Activated naive CD4-positive, alpha-beta T cell treated with anti-CD3 and anti-CD28 coated beads, Interleukin-2, amount 10 ng/mL, durations not matched to agents 7 days and 5 days (primary cell): ENCODE results near the gene GSG1.

Source experiments
- CTCF ChIA-PET: fragments of 350-600 bp; sonication (Branson Sonifier 250); formaldehyde crosslinking; loops from one replicate; lab custom pipeline; 2021; ENCODE audit warnings: antibody characterized with exemption; lab: Charles Lee
- DNase-seq: peaks from one replicate; pipeline ENCODE4 v3.0.0-alpha.2; 2020
- H3K27ac Mint-ChIP-seq: one replicate; pipeline ENCODE4 v1.8.0; 2021; ENCODE audit warnings: mild to moderate bottlenecking, moderate library complexity, mixed read lengths
- H3K27me3 Mint-ChIP-seq: one replicate; pipeline ENCODE4 v1.8.0; 2021; ENCODE audit warnings: mild to moderate bottlenecking, mixed read lengths
- H3K36me3 Mint-ChIP-seq: one replicate; pipeline ENCODE4 v1.8.0; 2021; ENCODE audit warnings: mixed read lengths
- H3K4me1 Mint-ChIP-seq: one replicate; pipeline ENCODE4 v1.8.0; 2021; ENCODE audit warnings: mixed read lengths
- H3K4me3 Mint-ChIP-seq: one replicate; pipeline ENCODE4 v1.8.0; 2021; ENCODE audit warnings: mild to moderate bottlenecking, moderate library complexity, mixed read lengths
- H3K9me3 Mint-ChIP-seq: one replicate; pipeline ENCODE4 v1.8.0; 2021; ENCODE audit warnings: mixed read lengths

Gene GSG1

DNA sequence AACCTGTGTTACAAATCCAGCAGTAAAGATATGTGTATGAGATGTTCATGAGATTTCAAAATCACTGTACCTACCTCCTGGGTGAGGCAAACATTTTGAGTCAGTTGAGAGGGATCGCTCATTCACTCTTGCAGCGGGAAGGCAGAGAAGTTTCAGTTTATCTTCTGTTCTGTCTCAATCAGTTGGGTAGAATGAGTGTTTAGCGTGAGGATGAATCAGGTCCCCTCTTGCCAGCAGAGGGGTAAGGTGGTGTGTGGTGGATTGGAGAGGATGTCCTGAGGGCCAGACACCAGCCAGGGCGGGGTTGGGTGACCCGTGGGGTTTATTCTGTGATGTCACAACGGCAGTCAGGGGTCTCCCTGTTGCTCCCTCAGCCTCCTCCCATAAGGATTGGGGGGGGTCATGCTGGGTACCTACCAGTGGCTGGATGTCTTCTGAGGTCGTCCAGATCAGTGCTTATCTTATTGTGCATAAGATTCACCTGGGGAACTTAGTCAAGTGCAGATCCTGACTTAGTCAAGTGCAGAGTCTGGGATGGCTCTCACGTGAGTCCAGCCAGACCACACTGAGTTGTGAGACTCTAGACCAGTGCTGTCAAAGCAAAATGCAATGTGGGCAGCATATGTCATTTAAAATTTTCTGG, at the start of gene GSG1:
Gene GSG1, minus strand, starts transcription at position 277 of the 643 bp plus-strand sequence. Its CDS starts 155 bp downstream, at position 122.
- Mint-ChIP-seq H3K27ac (no peak within 1 kb of the TSS), H3K27me3 (peaks cover 28% of the 10 kb centered on the region), H3K9me3 (no peaks in the 10 kb centered on the region), H3K36me3 (no peaks in the 10 kb centered on the region), H3K4me1 (peaks cover 42% of the 10 kb centered on the region), H3K4me3 (no peak within 1 kb of the TSS)
- DNase-seq = no peak
- CTCF ChIA-PET = interaction anchor here (1.2 to 6.0 kb wide), 3 partner anchors 17 to 107 kb away, joined by 3 to 116 read pairs (median 4); no protein-coding TSS in a partner anchor

DNA sequence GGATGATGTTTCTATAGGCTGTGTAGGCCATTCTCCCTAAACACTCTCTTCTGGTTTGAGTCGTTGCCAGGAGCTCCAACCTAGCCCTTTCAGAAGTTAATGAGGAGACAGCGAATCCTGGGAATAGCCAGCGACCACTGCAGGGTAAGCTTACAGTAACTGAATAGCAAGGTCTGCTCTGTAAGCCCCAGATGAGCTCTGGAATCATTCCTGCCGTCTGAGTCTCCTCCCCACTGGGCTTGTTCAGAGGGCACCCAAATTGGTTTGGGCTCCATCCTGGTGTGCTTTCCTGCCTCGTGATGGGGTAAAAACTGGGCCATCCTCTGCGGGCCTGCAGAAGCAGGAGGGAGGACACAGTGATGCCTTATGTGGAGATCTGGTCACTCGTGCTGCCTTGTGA, 49.7 kb upstream of the GSG1 start:
- Mint-ChIP-seq H3K27ac (no peak overlapping the region), H3K4me3 (no peak overlapping the region), H3K27me3 (peaks cover 54% of the 10 kb centered on the region), H3K4me1 (peaks cover 5% of the 10 kb centered on the region), H3K9me3 (no peaks in the 10 kb centered on the region), H3K36me3 (peaks cover 2% of the 10 kb centered on the region)
- DNase-seq = no peak
- CTCF ChIA-PET = no interaction called here

DNA sequence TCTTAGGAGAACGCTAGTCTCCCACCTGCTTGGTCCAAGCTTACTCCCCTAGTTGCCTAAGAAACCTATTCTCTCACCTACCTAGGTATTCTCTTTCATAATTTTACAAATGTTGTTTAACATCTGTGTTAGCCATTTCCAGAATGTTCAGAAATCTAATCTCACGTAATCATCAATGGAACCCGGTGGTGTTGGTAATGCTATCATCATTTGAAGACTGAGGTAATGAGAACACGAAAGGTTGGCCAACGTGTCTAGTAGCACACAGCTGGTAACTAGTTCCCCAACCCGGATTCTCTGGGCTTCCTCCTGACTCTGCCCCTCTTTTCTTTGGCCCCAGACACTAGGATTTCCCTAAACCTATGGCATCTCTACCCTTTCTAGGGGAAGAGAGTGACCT, 49.3 kb upstream of the GSG1 start:
- Mint-ChIP-seq H3K4me3 (no peak overlapping the region), H3K36me3 (peaks cover 2% of the 10 kb centered on the region), H3K9me3 (no peaks in the 10 kb centered on the region), H3K4me1 (peaks cover 5% of the 10 kb centered on the region), H3K27ac (no peak overlapping the region), H3K27me3 (peaks cover 55% of the 10 kb centered on the region)
- no peak for DNase-seq
- CTCF ChIA-PET = no interaction called here

DNA sequence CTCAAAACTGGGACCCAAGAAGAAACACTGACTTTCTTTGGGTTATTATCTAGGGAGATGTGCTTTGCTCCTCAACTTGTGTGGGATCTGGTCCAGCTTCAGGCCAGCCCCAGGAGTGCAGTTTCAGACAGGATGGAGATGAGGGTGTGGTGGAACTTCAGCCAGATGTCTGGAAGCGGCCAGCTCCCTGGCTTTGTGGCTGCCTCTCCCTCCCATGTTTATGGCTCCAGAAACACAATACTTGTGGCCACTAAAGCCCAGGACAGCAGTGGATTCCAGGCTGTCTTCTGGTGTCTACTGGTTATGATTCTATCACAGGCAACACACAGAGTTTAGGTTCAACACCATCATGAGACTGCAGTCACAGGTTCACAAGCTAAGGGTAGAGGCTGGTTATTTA, 48.8 kb upstream of the GSG1 start:
- no peak overlapping the region for H3K27ac Mint-ChIP-seq
- CTCF ChIA-PET = interaction anchor here (0.6 kb wide), 1 partner anchor 53 kb away, joined by 4 read pairs; no protein-coding TSS in a partner anchor
- peaks cover 5% of the 10 kb centered on the region for H3K4me1 Mint-ChIP-seq
- H3K4me3 Mint-ChIP-seq = no peak overlapping the region
- no peaks in the 10 kb centered on the region for H3K9me3 Mint-ChIP-seq
- H3K36me3 Mint-ChIP-seq = peaks cover 2% of the 10 kb centered on the region
- H3K27me3 Mint-ChIP-seq = peaks cover 52% of the 10 kb centered on the region
- no peak for DNase-seq

DNA sequence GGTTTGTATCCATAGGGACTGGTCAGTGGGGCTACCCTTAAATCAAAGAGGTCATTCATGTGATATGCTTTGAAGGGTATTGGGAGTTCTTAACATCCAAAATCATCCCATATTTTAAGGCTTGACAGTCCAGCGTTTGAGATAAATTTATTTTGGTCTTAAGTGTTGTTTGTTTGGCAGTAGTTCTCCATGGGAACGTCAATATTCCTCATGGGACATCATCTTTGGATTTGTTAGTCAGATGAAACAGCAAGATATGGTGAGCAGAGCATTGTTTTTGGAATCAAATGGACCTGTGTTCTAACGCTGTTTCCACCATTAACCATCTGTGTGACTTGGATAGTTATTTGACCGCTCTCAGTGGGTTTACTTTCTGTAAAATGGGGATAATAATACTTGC, 45.9 kb upstream of the GSG1 start:
- no peak for DNase-seq
- Mint-ChIP-seq H3K4me3 (no peak overlapping the region), H3K9me3 (no peaks in the 10 kb centered on the region), H3K27ac (no peak overlapping the region), H3K4me1 (peaks cover 18% of the 10 kb centered on the region), H3K27me3 (peaks cover 45% of the 10 kb centered on the region), H3K36me3 (peaks cover 2% of the 10 kb centered on the region)
- CTCF ChIA-PET = no interaction called here

DNA sequence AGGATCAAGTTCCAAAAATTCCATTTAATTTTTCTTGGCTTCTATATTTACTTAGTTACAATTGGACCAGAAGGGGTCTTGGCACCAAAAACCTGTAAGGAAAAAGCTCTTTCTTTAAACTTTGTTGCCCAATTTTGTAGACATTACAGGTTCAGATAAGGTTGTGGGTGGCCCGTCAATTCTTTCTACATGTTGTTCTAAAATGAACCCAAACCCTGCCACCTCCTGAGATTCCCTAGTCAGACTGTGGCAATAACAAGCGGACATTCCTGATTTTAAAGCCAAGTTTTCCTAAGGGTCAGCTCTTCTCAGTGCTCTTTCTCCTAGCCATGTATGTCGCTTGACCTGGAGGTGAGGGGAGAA, 45.0 kb upstream of the GSG1 start:
- H3K27me3 Mint-ChIP-seq = peaks cover 37% of the 10 kb centered on the region
- DNase-seq = no peak
- H3K27ac Mint-ChIP-seq = no peak overlapping the region
- H3K4me1 Mint-ChIP-seq = peaks cover 23% of the 10 kb centered on the region
- peaks cover 2% of the 10 kb centered on the region for H3K36me3 Mint-ChIP-seq
- no peaks in the 10 kb centered on the region for H3K9me3 Mint-ChIP-seq
- CTCF ChIA-PET = no interaction called here
- no peak overlapping the region for H3K4me3 Mint-ChIP-seq

DNA sequence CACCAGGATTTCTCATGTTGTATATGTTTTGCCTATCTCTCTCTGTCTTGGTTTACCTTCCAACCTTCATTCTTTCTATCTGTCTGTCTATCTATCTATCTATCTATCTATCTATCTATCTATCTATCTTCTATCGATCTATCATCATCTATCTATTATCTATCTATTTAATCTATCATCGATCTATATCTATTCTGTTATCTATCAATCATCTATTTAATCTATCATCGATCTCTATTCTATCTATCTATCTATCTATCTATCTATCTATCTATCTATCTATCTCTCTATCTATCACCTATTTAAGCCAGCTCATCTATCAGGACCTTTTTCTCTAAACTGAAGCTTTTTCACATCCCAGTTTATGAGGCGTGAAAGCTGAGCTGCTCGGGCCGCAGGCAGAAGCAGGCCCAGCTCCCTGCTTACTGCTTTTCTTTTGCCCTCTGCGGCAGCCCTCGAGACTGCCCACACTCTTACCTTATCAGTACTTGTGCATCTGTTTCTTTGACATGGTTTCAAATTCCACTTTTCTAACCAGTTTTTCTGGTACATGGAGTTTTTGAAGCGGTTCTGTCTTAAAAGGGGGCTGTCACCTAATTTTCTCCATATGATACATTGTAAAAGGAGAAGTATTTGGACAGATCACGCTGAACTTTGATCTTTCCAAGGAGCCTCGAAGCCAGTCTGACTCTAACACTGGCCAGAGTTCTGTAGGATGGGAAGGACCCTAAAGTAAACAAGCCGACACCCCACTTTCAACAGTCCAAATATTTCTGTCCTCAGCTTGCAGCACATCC, 44.4 kb upstream of the GSG1 start:
- no peak overlapping the region for H3K27ac Mint-ChIP-seq
- DNase-seq = no peak
- CTCF ChIA-PET = no interaction called here
- peaks cover 31% of the 10 kb centered on the region for H3K27me3 Mint-ChIP-seq
- H3K9me3 Mint-ChIP-seq = peaks cover under 1% of the 10 kb centered on the region
- peaks cover 24% of the 10 kb centered on the region for H3K4me1 Mint-ChIP-seq
- peaks cover 2% of the 10 kb centered on the region for H3K36me3 Mint-ChIP-seq
- no peak overlapping the region for H3K4me3 Mint-ChIP-seq

DNA sequence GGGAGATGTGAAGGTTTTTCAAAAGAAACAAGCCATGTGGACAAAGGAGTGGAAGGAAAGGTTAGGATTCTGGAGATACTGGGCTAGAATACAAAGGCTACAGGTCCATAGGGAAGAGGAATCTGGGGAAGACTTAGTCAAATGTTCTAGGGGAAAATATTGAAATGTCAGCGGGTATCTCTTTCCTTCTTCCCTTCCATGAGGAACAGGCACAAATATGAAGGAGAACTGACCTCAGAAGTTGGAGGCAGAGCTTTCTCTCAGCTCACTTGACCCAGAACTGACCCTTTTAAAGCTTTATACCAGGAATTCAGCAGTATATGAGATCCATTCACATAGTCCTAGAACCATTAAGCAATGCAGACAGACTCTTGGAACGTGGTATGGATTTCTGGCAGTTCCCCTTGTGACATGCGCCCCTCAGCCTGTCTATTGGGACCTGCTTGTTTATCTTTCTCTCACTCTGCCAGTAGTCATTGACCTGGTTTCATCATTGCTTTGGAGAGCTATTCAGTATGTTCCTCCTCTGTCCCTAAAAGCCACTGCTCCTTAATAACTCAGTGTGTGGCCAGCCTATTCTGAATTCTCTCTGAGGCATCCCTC, 43.0 kb upstream of the GSG1 start:
- no peak overlapping the region for H3K27ac Mint-ChIP-seq

DNA sequence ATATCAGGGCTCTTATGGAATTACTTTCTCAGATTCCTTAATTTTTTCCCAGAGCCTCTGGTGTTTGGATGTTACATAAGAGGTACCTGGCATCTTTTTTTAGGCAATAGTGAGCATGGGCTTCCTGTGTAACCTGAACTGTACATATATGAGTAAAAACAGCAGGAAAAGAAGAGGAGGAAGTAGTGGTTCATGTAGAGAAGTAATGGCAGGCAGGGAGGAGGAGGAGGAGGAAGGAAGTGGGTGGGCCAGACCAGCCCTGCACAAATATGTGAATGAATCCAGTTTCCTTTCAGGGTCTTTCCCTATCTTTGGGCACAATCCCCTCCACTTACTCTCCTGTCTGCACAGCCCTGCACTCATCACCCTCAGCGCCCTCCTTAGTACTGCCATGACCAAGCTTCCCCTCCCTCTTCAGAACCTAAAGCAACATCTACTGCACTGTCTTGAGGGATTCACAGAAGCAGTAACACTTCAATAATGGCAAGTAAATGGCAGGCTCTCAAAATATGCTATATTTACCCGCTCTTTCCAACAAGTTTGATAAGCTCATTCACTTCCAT, 40.9 kb upstream of the GSG1 start:
- no peak overlapping the region for H3K4me3 Mint-ChIP-seq
- H3K27me3 Mint-ChIP-seq = peaks cover 14% of the 10 kb centered on the region
- DNase-seq = peak; percentile 37
- peaks cover 28% of the 10 kb centered on the region for H3K4me1 Mint-ChIP-seq
- CTCF ChIA-PET = no interaction called here
- H3K27ac Mint-ChIP-seq = peak overlapping the region; percentile 53
- peaks cover 1% of the 10 kb centered on the region for H3K9me3 Mint-ChIP-seq
- no peaks in the 10 kb centered on the region for H3K36me3 Mint-ChIP-seq

More for the DNA sequence above, 43.0 kb upstream of the GSG1 start:
- Mint-ChIP-seq H3K4me3 (no peak overlapping the region), H3K9me3 (peaks cover 1% of the 10 kb centered on the region), H3K4me1 (peaks cover 28% of the 10 kb centered on the region), H3K27me3 (peaks cover 22% of the 10 kb centered on the region), H3K36me3 (peaks cover 2% of the 10 kb centered on the region)
- CTCF ChIA-PET = no interaction called here
- no peak for DNase-seq

DNA sequence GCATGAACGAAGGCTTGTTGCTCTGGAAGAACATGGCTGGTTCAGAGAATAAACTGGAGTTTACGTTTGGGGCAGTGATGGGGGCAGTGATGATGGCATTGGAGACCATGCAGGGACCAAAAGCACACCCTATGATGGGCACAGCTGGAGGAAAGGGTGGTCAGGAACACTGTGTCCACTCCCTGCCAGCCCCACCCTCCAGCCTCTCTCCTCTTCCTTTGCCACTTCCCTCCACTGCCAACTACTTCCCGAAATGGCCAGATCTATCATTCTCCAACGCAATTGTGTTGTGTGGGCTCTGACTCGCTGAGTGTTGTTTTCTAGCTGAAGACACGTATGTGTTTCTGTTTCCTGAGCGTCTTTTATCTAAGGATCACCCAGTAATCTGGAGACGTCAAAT, 39.3 kb upstream of the GSG1 start:
- no peak overlapping the region for H3K27ac Mint-ChIP-seq
- peaks cover 10% of the 10 kb centered on the region for H3K27me3 Mint-ChIP-seq
- H3K36me3 Mint-ChIP-seq = no peaks in the 10 kb centered on the region
- peaks cover 31% of the 10 kb centered on the region for H3K4me1 Mint-ChIP-seq
- H3K9me3 Mint-ChIP-seq = peaks cover 1% of the 10 kb centered on the region
- DNase-seq = no peak
- no peak overlapping the region for H3K4me3 Mint-ChIP-seq
- CTCF ChIA-PET = no interaction called here

DNA sequence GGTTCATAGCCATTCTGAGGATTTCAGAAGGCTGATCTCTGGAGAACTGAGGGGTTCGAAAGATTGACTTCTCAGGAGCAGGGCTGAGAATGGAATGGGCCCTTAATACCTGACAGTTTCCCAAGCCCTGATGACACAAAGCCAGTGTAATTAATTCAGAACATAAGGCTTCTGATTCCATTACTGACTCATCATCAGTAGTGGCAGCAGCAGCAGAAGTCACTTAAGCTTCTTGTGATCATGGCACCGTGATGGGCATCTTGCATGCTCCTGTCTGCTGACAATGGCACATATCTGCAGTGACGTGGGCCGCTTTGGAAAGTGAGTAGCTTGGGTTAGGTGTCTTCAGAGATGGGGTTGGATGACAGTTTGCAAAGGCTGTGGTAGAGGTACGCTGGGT, 38.2 kb upstream of the GSG1 start:
- CTCF ChIA-PET = no interaction called here
- H3K4me3 Mint-ChIP-seq = no peak overlapping the region
- peaks cover 31% of the 10 kb centered on the region for H3K4me1 Mint-ChIP-seq

DNA sequence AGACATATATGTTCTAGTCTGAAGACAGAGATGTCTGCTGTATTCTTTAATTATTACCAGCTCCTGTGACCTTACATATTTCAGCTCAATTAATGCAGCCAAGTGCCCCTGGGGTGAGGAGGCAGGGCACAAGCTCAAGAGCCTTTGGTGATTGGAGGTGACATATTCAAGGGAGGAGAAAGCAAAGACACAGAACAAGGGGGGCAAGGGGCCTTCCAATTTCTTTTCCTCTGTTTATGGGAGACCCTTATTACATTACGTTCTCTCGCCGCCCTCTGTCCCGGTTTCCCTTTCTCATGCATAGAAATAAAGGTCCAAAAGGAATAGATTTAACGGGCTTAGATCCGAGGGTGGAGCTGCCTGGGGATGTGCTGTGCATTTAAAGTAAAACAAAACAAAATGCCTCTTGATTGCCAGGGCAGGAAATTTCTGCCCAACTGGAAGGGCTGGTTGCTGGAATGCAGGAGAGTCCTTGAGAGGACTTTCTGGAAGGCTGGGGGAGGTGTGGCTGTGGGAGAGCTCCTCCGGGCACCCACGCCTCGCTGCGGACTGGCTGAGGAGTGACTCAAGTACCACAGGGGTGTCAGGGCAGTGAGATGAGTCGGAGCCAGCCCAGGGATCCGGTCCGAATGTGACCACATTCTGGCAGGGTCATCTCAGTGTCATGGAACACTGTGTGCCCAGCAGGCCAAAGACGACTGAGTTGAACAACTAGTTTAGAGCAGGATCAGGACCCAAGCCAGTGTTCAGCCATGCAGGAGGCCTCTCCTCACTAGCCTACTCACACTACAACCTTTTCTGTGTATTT, 32.1 kb upstream of the GSG1 start:
- no peaks in the 10 kb centered on the region for H3K9me3 Mint-ChIP-seq
- no peak for DNase-seq
- no peaks in the 10 kb centered on the region for H3K36me3 Mint-ChIP-seq
- peaks cover 27% of the 10 kb centered on the region for H3K27me3 Mint-ChIP-seq
- peaks cover 12% of the 10 kb centered on the region for H3K4me1 Mint-ChIP-seq
- no peak overlapping the region for H3K4me3 Mint-ChIP-seq
- CTCF ChIA-PET = no interaction called here
- no peak overlapping the region for H3K27ac Mint-ChIP-seq

More for the DNA sequence above, 38.2 kb upstream of the GSG1 start:
- DNase-seq = no peak
- Mint-ChIP-seq H3K27ac (no peak overlapping the region), H3K9me3 (peaks cover 1% of the 10 kb centered on the region), H3K36me3 (no peaks in the 10 kb centered on the region), H3K27me3 (peaks cover 9% of the 10 kb centered on the region)

DNA sequence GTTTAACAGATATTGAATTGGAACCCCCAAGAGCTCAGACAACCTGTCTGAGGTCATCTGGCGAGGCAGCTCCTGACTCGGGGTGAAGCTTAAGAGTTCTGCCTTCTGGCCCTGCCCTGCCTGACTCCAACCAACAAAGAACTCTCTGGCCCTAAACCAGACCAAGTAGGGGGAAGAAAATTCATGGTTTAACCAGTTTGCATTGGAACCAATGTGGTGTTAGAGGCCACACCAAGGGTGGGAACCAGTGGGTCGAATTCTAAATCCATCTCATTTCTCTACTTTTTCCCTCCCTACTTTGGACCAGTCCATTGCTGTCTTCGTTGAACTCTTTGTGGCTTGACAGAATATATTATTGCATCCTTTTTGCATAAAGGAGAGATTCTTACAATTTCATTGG, 30.4 kb upstream of the GSG1 start:
- Mint-ChIP-seq H3K27me3 (peaks cover 28% of the 10 kb centered on the region), H3K9me3 (no peaks in the 10 kb centered on the region), H3K27ac (no peak overlapping the region), H3K4me3 (no peak overlapping the region), H3K36me3 (no peaks in the 10 kb centered on the region), H3K4me1 (peaks cover 13% of the 10 kb centered on the region)
- DNase-seq = no peak
- CTCF ChIA-PET = no interaction called here

DNA sequence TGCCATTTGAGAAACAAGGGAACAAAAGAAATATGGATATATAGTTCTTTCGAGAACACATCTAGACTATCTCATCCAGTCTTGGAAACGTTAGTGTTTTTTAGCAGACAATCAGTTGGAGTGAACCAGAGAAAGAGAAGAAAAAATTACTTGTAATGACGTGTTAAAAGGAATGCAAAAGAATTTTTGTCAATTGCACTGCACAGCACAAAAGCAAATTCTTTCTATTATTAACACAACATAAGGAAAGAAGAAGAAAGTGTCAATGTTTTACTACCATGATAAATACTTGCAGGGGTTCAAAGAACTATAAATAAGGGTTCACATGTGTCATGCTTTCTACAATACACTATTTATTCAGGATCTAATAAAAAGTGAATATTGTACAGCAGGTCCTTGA, 27.5 kb upstream of the GSG1 start:
- Mint-ChIP-seq H3K27ac (no peak overlapping the region), H3K4me3 (no peak overlapping the region), H3K36me3 (no peaks in the 10 kb centered on the region), H3K4me1 (peaks cover 10% of the 10 kb centered on the region), H3K27me3 (peaks cover 25% of the 10 kb centered on the region), H3K9me3 (no peaks in the 10 kb centered on the region)
- CTCF ChIA-PET = no interaction called here
- DNase-seq = no peak
